GM21717 (cell line): ENCODE results near the gene MARK3.

Experiments
- ATAC-seq: cut with Tn5 transposase; IDR thresholded peaks from one replicate; pipeline ENCODE4 v1.9.1; 2021; ENCODE audit warnings: mild to moderate bottlenecking, moderate library complexity; ENCODE audit not compliant: unreplicated experiment

The MARK3 gene

DNA sequence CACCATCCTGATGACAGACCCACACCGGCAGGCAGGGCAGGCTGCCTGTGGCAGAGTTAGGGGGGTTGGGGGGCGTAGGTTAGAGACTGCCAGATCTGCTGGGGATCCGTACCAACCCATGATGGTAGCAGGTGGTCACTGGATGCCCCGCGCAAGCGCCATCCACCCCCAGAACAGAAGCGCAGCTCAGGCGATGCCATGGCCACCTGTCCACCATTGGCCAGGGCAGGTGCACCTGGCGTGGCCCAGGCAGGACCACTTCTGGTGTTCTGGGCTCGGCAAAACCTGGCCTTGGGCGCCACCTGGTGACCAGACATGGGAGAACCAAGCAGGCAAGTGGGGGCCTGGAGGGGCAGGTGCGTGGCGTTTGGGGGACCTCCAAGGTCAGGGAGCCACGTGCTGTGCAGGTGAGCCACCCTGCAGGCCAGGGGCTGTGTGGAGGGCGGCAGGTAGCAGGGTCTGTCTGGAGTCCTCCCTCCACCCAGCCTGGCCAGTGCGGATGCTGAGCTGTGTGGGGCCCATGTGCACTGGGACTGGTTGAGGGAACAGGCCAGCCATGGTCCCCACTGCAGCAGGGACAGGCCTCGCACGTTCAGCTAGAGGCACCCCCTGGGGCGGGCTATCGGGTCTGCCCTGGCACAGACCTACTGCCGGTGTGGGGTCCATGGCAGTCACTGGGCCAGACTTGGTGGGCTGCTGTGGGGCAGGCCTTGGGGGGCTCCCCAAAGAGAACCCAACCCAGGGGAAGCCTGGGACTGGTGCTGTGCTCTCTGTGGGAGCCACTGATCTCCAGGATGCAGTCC, 161.6 kb downstream of the MARK3 start:
- no peak for ATAC-seq

DNA sequence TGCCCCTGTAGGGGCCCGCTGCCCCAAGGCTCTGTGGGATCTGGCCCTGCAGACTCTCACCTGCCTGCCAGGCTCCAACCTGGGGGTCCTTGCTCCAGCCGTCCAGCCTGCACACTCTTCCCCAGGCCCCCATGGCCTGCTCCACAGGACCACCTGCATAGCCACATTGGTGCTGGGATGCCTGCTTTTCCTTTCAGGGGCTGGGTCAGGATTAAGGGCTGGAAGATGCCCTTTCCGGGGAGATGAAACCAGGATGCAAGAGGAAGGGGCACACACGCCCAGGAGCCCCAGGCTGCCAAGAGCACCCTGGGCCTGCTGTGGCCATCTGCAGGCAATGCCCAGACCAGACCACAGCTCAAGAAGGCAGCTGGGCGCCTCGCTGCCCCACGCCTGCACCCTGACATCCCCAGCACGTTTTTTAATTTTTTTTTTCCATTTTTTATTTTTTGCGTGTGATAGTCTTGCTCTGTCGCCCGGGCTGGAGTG, 162.3 kb downstream of the MARK3 start:
- ATAC-seq, result no peak

- ATAC-seq, result no peak
Observed at GRCh38 chr14:103547941-103548462, 162.8 kb downstream of the MARK3 start.

GRCh38 chr14:103548463-103549351, 163.5 kb downstream of the MARK3 start:
- no peak for ATAC-seq

DNA sequence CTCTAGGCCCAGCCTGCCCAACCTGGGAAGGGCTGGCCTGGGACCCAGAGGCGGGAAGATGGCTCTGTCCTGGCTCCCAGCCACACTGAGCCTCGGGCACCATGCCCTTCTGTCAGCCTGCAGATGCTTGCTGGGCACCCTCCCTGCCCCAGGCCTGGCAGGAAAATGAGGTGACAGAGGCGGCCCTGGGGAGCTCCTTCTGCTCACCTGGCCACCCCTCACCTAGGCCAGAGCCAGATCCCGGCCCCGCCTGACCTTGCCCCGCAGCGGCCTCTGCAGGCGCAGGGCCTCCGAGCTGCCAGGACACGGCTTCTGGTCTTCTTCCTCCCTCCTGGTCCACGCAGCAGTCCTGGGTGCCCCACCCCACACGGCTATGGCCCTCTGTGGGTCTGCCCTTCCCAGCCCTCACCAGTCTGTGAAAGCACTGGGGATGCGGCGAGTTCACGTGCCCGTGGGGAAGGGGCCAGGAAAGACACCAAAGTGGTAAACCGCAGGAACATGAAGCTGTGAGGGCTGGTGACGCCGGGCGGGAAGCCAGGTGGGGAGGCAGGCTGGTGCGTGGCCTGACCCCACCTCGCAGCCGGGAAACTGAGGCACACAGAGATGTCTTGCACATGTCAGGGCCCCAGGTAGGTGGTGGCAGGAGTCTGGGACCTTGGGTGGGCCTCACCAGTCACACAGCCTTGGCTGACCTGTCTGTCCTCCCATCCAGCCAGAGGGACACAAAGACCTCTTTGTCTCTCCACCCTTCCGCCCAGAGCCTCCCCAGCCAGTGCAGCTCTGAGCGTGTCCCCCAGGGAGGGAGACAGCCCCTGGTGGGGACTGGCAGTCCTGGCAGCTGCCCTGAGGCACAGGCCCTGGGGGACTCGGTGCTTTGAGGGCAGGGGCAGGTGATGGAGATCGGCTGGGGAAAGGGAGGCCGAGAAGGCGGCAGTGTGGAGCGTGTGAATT, 164.4 kb downstream of the MARK3 start:
- no peak for ATAC-seq

- ATAC-seq, result no peak
Observed at GRCh38 chr14:103550451-103551337, 165.5 kb downstream of the MARK3 start.

- ATAC-seq, result no peak
Observed at GRCh38 chr14:103551338-103551762, 166.1 kb downstream of the MARK3 start.

DNA sequence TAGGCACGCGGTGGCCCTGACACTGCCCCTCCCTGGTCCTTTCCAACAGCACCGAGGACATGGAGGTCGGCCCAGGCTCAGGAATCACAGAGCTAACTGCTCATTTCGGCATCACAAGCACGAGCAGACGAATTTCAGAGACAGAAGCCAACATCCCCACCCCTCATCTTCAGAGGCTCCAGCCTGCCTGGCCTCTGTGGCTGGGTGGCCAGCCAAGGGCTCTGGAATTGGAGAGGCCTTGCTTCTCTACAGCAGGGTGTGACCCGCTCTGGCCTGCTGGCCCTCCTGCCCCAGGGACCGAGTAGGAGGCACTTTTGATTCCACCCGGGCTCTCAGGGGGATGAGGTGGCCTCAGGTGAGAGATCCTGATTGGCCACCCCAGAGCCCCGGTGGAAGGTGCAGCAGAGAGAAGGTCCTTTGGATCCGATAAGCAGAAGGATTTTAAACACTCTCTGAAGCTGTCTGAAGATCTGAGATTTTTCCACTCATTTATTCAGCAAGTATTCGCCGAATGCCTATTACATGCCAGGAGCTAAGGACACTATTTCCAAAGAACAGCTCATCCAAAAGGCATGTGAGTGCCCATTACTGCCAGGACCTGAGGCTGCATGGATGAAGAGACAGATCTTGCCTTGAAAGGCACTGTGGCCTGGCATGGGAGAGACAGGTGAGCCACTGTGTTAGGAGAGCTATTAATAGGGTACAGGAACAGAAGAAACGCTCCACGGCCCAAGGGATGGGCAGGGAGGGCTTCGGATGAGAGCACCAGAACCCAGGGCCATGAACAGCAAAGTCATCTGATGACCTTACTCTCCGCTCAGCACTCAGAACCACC, 167.0 kb downstream of the MARK3 start:
- ATAC-seq, result no peak

DNA sequence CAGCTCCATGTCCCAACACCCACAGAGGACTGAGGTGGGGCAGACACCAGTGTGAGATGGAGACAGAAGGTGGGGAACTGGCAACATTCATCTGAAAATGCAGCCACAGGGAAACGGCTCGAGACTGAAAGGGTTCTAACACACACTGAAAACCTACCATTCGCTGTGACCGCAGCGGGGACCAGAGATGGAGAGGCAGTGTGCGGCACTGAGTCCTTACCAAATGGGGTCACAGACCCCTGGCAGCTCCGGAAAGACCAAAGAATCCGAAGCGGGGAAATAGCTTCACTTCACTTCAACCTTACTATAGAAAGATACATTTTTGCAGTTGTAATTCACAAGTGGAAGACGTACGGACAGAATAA, 167.6 kb downstream of the MARK3 start:
- ATAC-seq, result no peak
